Measurements from ENCODE around the gene RBM12. TPM values are rescaled to one million over a fixed set of nuclear protein-coding genes. Genes with fewer than 3 reads are reported as not detected.

The RBM12 gene
- total RNA-seq, 1 donor from 2014 or later = 88.4 TPM

- H3K4me2 ChIP-seq (ENCODE audit: low read length) = no peak overlapping the region
- TF ChIP-seq CTCF (IDR thresholded peaks at IDR 0.05; ENCODE audit: insufficient read depth, low read depth, low read length) (no peak), EZH2 (IDR thresholded peaks at IDR 0.05; ENCODE audit: insufficient read depth, low read length) (no peak)
- Mint-ChIP-seq H3K4me3 (ENCODE audit: unreplicated experiment) (no peak overlapping the region), H3K9me3 (ENCODE audit: unreplicated experiment) (no peaks in the 10 kb centered on the region), H3K27ac (ENCODE audit: unreplicated experiment) (no peak overlapping the region), H3K4me1 (ENCODE audit: low read depth, unreplicated experiment) (peaks cover 6% of the 10 kb centered on the region), H3K27me3 (ENCODE audit: low read depth, unreplicated experiment) (no peaks in the 10 kb centered on the region), H3K36me3 (ENCODE audit: low read depth, unreplicated experiment) (peaks cover 23% of the 10 kb centered on the region)
- FAIRE-seq = no peak
- peaks cover 41% of the 10 kb centered on the region for H4K20me1 ChIP-seq (ENCODE audit: insufficient read depth, low read length)
- H3K9me3 ChIP-seq (ENCODE audit: insufficient read depth, low read depth, low read length) = no peaks in the 10 kb centered on the region
- no peak overlapping the region for H3K27ac ChIP-seq (ENCODE audit: low read depth, low read length)
- H3K79me2 ChIP-seq (ENCODE audit: insufficient read depth, low read length) = peaks cover 32% of the 10 kb centered on the region
- no peak overlapping the region for H3K4me3 ChIP-seq (ENCODE audit: insufficient read depth, low read depth, low read length)
- no peak overlapping the region for H2AFZ ChIP-seq (ENCODE audit: low read depth, low read length)
- no peak overlapping the region for H3K9ac ChIP-seq (ENCODE audit: low read length)
- no peaks in the 10 kb centered on the region for H3K27me3 ChIP-seq (ENCODE audit: insufficient read depth, low read length)
- peaks cover 45% of the 10 kb centered on the region for H3K36me3 ChIP-seq (ENCODE audit: insufficient read depth, low read length)
- H3K4me1 ChIP-seq (ENCODE audit: insufficient read depth, low read length) = peaks cover 3% of the 10 kb centered on the region
- DNase-seq (ENCODE audit: low read depth) = no peak
Measured at GRCh38 chr20:35630636-35631035, 34.1 kb downstream of the RBM12 start.

- no peaks in the 10 kb centered on the region for H3K4me1 ChIP-seq (ENCODE audit: insufficient read depth, low read length)
- H3K4me2 ChIP-seq (ENCODE audit: low read length) = no peak overlapping the region
- H3K27ac Mint-ChIP-seq (ENCODE audit: unreplicated experiment) = no peak overlapping the region
- no peaks in the 10 kb centered on the region for H3K27me3 Mint-ChIP-seq (ENCODE audit: low read depth, unreplicated experiment)
- peaks cover 22% of the 10 kb centered on the region for H3K79me2 ChIP-seq (ENCODE audit: insufficient read depth, low read length)
- no peaks in the 10 kb centered on the region for H3K4me1 Mint-ChIP-seq (ENCODE audit: low read depth, unreplicated experiment)
- H3K36me3 Mint-ChIP-seq (ENCODE audit: low read depth, unreplicated experiment) = peaks cover 20% of the 10 kb centered on the region
- no peak overlapping the region for H2AFZ ChIP-seq (ENCODE audit: low read depth, low read length)
- no peak overlapping the region for H3K9ac ChIP-seq (ENCODE audit: low read length)
- no peak for FAIRE-seq
- H3K36me3 ChIP-seq (ENCODE audit: insufficient read depth, low read length) = peaks cover 48% of the 10 kb centered on the region
- peaks cover 32% of the 10 kb centered on the region for H4K20me1 ChIP-seq (ENCODE audit: insufficient read depth, low read length)
- no peaks in the 10 kb centered on the region for H3K9me3 Mint-ChIP-seq (ENCODE audit: unreplicated experiment)
- no peak overlapping the region for H3K27ac ChIP-seq (ENCODE audit: low read depth, low read length)
- H3K4me3 ChIP-seq (ENCODE audit: insufficient read depth, low read depth, low read length) = no peak overlapping the region
- no peaks in the 10 kb centered on the region for H3K9me3 ChIP-seq (ENCODE audit: insufficient read depth, low read depth, low read length)
- no peak for DNase-seq (ENCODE audit: low read depth)
- H3K4me3 Mint-ChIP-seq (ENCODE audit: unreplicated experiment) = no peak overlapping the region
- TF ChIP-seq CTCF (IDR thresholded peaks at IDR 0.05; ENCODE audit: insufficient read depth, low read depth, low read length) (no peak), EZH2 (IDR thresholded peaks at IDR 0.05; ENCODE audit: insufficient read depth, low read length) (no peak)
- H3K27me3 ChIP-seq (ENCODE audit: insufficient read depth, low read length) = no peaks in the 10 kb centered on the region
Measured at GRCh38 chr20:35629427-35630145, 35.1 kb downstream of the RBM12 start.

GRCh38 chr20:35627121-35627520 lies 37.6 kb downstream of the RBM12 start:
- H3K36me3 Mint-ChIP-seq (ENCODE audit: low read depth, unreplicated experiment) = peaks cover 16% of the 10 kb centered on the region
- H3K4me2 ChIP-seq (ENCODE audit: low read length) = no peak overlapping the region
- no peak overlapping the region for H3K27ac Mint-ChIP-seq (ENCODE audit: unreplicated experiment)
- H3K4me1 ChIP-seq (ENCODE audit: insufficient read depth, low read length) = no peaks in the 10 kb centered on the region
- H3K27me3 Mint-ChIP-seq (ENCODE audit: low read depth, unreplicated experiment) = no peaks in the 10 kb centered on the region
- H3K9me3 Mint-ChIP-seq (ENCODE audit: unreplicated experiment) = no peaks in the 10 kb centered on the region
- H2AFZ ChIP-seq (ENCODE audit: low read depth, low read length) = no peak overlapping the region
- no peak for FAIRE-seq
- DNase-seq (ENCODE audit: low read depth) = no peak
- TF ChIP-seq CTCF (IDR thresholded peaks at IDR 0.05; ENCODE audit: insufficient read depth, low read depth, low read length) = no peak
- TF ChIP-seq EZH2 (IDR thresholded peaks at IDR 0.05; ENCODE audit: insufficient read depth, low read length) = no peak
- H3K36me3 ChIP-seq (ENCODE audit: insufficient read depth, low read length) = peaks cover 48% of the 10 kb centered on the region
- H3K27me3 ChIP-seq (ENCODE audit: insufficient read depth, low read length) = no peaks in the 10 kb centered on the region
- H3K27ac ChIP-seq (ENCODE audit: low read depth, low read length) = no peak overlapping the region
- peaks cover 3% of the 10 kb centered on the region for H3K79me2 ChIP-seq (ENCODE audit: insufficient read depth, low read length)
- no peaks in the 10 kb centered on the region for H3K4me1 Mint-ChIP-seq (ENCODE audit: low read depth, unreplicated experiment)
- no peak overlapping the region for H3K4me3 Mint-ChIP-seq (ENCODE audit: unreplicated experiment)
- H4K20me1 ChIP-seq (ENCODE audit: insufficient read depth, low read length) = peaks cover 14% of the 10 kb centered on the region
- no peak overlapping the region for H3K4me3 ChIP-seq (ENCODE audit: insufficient read depth, low read depth, low read length)
- no peaks in the 10 kb centered on the region for H3K9me3 ChIP-seq (ENCODE audit: insufficient read depth, low read depth, low read length)
- H3K9ac ChIP-seq (ENCODE audit: low read length) = no peak overlapping the region

Measured in astrocyte (in vitro differentiated cells and primary cell).